HepG2 (cell line): ENCODE data around the gene RREB1. TPM values are rescaled to one million over a fixed set of nuclear protein-coding genes. Genes with fewer than 3 reads are reported as not detected.
A peak's percentile ranks its signal among the peaks of the same experiment; 100 is the strongest.

Experiments
- ATAC-seq: fragments of 200-7000 bp; cut with Tn5 transposase; 3 replicates; pipeline ENCODE4 v1.9.1; 2020; ENCODE audit warnings: mild to moderate bottlenecking, moderate library complexity
- BruUV-seq: library from RNA; stranded (reverse); fragments of 400-500 nt; replicated peaks from 2 replicates; lab custom pipeline; 2021; lab: Mats Ljungman, UMichigan
- CTCF ChIA-PET: fragments of 300-600 bp; formaldehyde crosslinking; extraction: SDS; loops from one replicate; lab custom pipeline; 2021; ENCODE audit warnings: low total read pairs, inconsistent platforms, low intra/inter-chr PET ratio; lab: Yijun Ruan, JAX
- POLR2A ChIA-PET: fragments of 350-600 bp; sonication (Branson Sonifier 250); formaldehyde crosslinking; loops from one replicate; lab custom pipeline; 2020; ENCODE audit warnings: antibody characterized with exemption, inconsistent platforms; lab: Yijun Ruan, JAX
- DNase-seq: peaks from one replicate; pipeline ENCODE4 v3.0.0-alpha.2; 2015; ENCODE audit warnings: low spot score
- FAIRE-seq: peaks from 3 replicates; lab custom pipeline; 2011; peaks lifted over from hg19 to GRCh38; lab: Jason Lieb, UNC
- H2AFZ ChIP-seq: one replicate; pipeline ENCODE4 v1.6.1; 2011; ENCODE audit warnings: low read length, inconsistent platforms
- H3K27ac ChIP-seq: fragments of 300-600 bp; 3 replicates; pipeline ENCODE4 v1.8.0; 2011; ENCODE audit warnings: mixed run types, mild to moderate bottlenecking, mixed read lengths, low read length, inconsistent platforms; ENCODE audit not compliant: insufficient read depth; ENCODE audit errors: extremely low read length
- H3K27me3 ChIP-seq, 2 experiments: fragments of 200-600 bp in 1 of 2; 2 replicates in 1 of 2; 3 replicates in 1 of 2; pipeline versions ENCODE4 v1.6.0 to v1.8.0; 2011; ENCODE audit warnings: low read length in 2 of 2, mild to moderate bottlenecking in 2 of 2, moderate library complexity in 2 of 2, inconsistent platforms in 1 of 2; ENCODE audit not compliant: insufficient read depth in 2 of 2, control insufficient read depth in 1 of 2
- H3K36me3 ChIP-seq, 2 experiments: fragments of 200-600 bp in 1 of 2; replicated peaks in 1 of 2; 2 replicates in 1 of 2; 3 replicates in 1 of 2; pipeline versions ENCODE4 v1.5.1 to v1.8.0; 2011; ENCODE audit warnings: low read length in 2 of 2, inconsistent platforms in 1 of 2; ENCODE audit not compliant: insufficient read depth in 2 of 2, control insufficient read depth in 1 of 2
- H3K4me1 ChIP-seq: 2 replicates; pipeline ENCODE4 v1.5.1; 2012; ENCODE audit warnings: low read length, inconsistent platforms; ENCODE audit not compliant: insufficient read depth
- H3K4me2 ChIP-seq: 2 replicates; pipeline ENCODE4 v1.6.0; 2011; ENCODE audit warnings: low read depth, low read length, inconsistent platforms
- H3K4me3 ChIP-seq, 3 experiments: fragments of 200-600 bp in 1 of 3; sonication (generic), shearing (Covaris generic) in 1 of 3; replicated peaks in 1 of 3; 2 replicates each; pipeline ENCODE4 v1.5.1; 2011 to 2016; ENCODE audit warnings: low read length in 3 of 3, inconsistent platforms in 2 of 3, low read depth in 2 of 3, mild to moderate bottlenecking in 2 of 3, control low read depth in 1 of 3, mixed read lengths in 1 of 3; ENCODE audit not compliant: insufficient read depth in 1 of 3
- H3K79me2 ChIP-seq: one replicate; pipeline ENCODE4 v1.6.1; 2011; ENCODE audit warnings: low read length, inconsistent platforms; ENCODE audit not compliant: insufficient read depth
- H3K9ac ChIP-seq: 2 replicates; pipeline ENCODE4 v1.6.0; 2011; ENCODE audit warnings: mild to moderate bottlenecking, low read depth, low read length, inconsistent platforms; ENCODE audit not compliant: insufficient read depth
- H3K9me3 ChIP-seq: 2 replicates; pipeline ENCODE4 v1.5.1; 2012; ENCODE audit warnings: mild to moderate bottlenecking, low read length
- H4K20me1 ChIP-seq: 2 replicates; pipeline ENCODE4 v1.6.0; 2011; ENCODE audit warnings: inconsistent platforms, mild to moderate bottlenecking, low read length, moderate library complexity; ENCODE audit not compliant: insufficient read depth
- AGO1 ChIP-seq: fragments of 200-400 bp; formaldehyde crosslinking; IDR thresholded peaks from 2 replicates; pipeline ENCODE4 v1.6.1; 2017; ENCODE audit warnings: mild to moderate bottlenecking, low read depth, low read length, moderate library complexity; ENCODE audit not compliant: poor library complexity, severe bottlenecking
- CEBPB ChIP-seq: IDR thresholded peaks from 2 replicates; pipeline ENCODE4 v1.6.1; 2011; ENCODE audit warnings: low read depth, low read length, improper control_type of control experiment, borderline replicate concordance
- DBP ChIP-seq: sonication (generic); formaldehyde crosslinking; IDR thresholded peaks from 2 replicates; pipeline ENCODE4 v1.4.0; 2020; ENCODE audit warnings: missing genetic modification reagents; ENCODE audit errors: not compliant biosample characterization
- ESRRA ChIP-seq: sonication (generic); formaldehyde crosslinking; IDR thresholded peaks from 2 replicates; pipeline ENCODE4 v1.5.1; 2020; ENCODE audit warnings: mild to moderate bottlenecking, low read depth, missing genetic modification reagents
- FIP1L1 ChIP-seq: fragments of 200-400 bp; formaldehyde crosslinking; IDR thresholded peaks from 2 replicates; pipeline ENCODE4 v1.6.1; 2018; ENCODE audit warnings: low read depth, mild to moderate bottlenecking, low read length, moderate library complexity, borderline replicate concordance; ENCODE audit not compliant: insufficient read depth
- NKX3-1 ChIP-seq: sonication (generic); formaldehyde crosslinking; IDR thresholded peaks from 2 replicates; pipeline ENCODE4 v1.5.0; 2020; ENCODE audit warnings: missing genetic modification reagents
- NR2C2 ChIP-seq: sonication (generic); formaldehyde crosslinking; IDR thresholded peaks from 2 replicates; pipeline ENCODE4 v1.4.0; 2020; ENCODE audit warnings: missing genetic modification reagents, mild to moderate bottlenecking, moderate library complexity, borderline replicate concordance
- RBM22 ChIP-seq: fragments of 200-400 bp; formaldehyde crosslinking; optimal IDR thresholded peaks from 2 replicates; pipeline ENCODE3; 2017; ENCODE audit warnings: mild to moderate bottlenecking, low read length, moderate library complexity
- TAF1 ChIP-seq: sonication (generic); formaldehyde crosslinking; IDR thresholded peaks from 2 replicates; pipeline ENCODE4 v1.4.0; 2020; ENCODE audit warnings: missing genetic modification reagents
- TEAD3 ChIP-seq: optimal IDR thresholded peaks from 2 replicates; pipeline ENCODE3; 2016; ENCODE audit warnings: borderline replicate concordance
- ZNF468 ChIP-seq: sonication (generic); formaldehyde crosslinking; IDR thresholded peaks from 2 replicates; pipeline ENCODE4 v1.8.0; 2022; ENCODE audit warnings: mild to moderate bottlenecking, moderate library complexity, missing genetic modification reagents
- WGBS: methylation state at CpG from one replicate; pipeline ENCODE4 v1.1.6; 2017; ENCODE audit warnings: low lambda C conversion rate; 5-methylcytosine and 5-hydroxymethylcytosine counted together
- in situ Hi-C: cut with HindIII; loops from 2 replicates; pipeline ENCODE4 v1.10.0; 2017; ENCODE audit warnings: low pct_unique_long_range_greater_than_20kb; ENCODE audit not compliant: extremely low pct_ligation_motif_present
- intact Hi-C: fragments of 100-400 bp; cut with micrococcal nuclease; formaldehyde crosslinking; loops from one replicate; pipeline ENCODE4 v1.10.0; 2022; ENCODE audit not compliant: unreplicated experiment
- polyA plus RNA-seq, 8 experiments: library from polyadenylated mRNA; depleted of rRNA in 3 of 8; stranded (reverse) in 7 of 8; unstranded in 1 of 8; fragments of >200 nt; fragmentation: Illumina TruSeq in 4 of 8; extraction: Trizol in 4 of 8; gene quantifications; 2 replicates each; pipeline versions ENCODE4 v1.2.1 to v1.2.3, GENCODE V29; 2011 to 2016; ENCODE audit warnings: low read depth in 4 of 8, missing spikeins in 1 of 8, mixed read lengths in 1 of 8; ENCODE audit not compliant: insufficient read depth in 1 of 8
- total RNA-seq, 5 experiments: library from RNA; depleted of rRNA; stranded (reverse); fragments of >200 nt; fragmentation: Illumina TruSeq; extraction: Trizol; gene quantifications; 2 replicates each; pipeline ENCODE4 v1.2.3, GENCODE V29; 2016; ENCODE audit warnings: low read depth in 1 of 5
- TF ChIP-seq, protein P1 (sequence below): sonication (generic); formaldehyde crosslinking; IDR thresholded peaks from 2 replicates; pipeline ENCODE4 v1.4.0; 2020; ENCODE audit warnings: missing genetic modification reagents
- TF ChIP-seq, protein P2 (sequence below): IDR thresholded peaks from 2 replicates; pipeline ENCODE4 v1.6.1; 2016

Gene RREB1
- total and polyA plus RNA-seq, 2 of the 13 experiments (the other 11 are each of a cell fraction or from before 2014, with no cell fraction given) = 6.1 to 23.2 TPM

GRCh38 chr6:7215131-7215530, 107.4 kb downstream of the RREB1 start (continued):
- TF ChIP-seq, protein P1, sequence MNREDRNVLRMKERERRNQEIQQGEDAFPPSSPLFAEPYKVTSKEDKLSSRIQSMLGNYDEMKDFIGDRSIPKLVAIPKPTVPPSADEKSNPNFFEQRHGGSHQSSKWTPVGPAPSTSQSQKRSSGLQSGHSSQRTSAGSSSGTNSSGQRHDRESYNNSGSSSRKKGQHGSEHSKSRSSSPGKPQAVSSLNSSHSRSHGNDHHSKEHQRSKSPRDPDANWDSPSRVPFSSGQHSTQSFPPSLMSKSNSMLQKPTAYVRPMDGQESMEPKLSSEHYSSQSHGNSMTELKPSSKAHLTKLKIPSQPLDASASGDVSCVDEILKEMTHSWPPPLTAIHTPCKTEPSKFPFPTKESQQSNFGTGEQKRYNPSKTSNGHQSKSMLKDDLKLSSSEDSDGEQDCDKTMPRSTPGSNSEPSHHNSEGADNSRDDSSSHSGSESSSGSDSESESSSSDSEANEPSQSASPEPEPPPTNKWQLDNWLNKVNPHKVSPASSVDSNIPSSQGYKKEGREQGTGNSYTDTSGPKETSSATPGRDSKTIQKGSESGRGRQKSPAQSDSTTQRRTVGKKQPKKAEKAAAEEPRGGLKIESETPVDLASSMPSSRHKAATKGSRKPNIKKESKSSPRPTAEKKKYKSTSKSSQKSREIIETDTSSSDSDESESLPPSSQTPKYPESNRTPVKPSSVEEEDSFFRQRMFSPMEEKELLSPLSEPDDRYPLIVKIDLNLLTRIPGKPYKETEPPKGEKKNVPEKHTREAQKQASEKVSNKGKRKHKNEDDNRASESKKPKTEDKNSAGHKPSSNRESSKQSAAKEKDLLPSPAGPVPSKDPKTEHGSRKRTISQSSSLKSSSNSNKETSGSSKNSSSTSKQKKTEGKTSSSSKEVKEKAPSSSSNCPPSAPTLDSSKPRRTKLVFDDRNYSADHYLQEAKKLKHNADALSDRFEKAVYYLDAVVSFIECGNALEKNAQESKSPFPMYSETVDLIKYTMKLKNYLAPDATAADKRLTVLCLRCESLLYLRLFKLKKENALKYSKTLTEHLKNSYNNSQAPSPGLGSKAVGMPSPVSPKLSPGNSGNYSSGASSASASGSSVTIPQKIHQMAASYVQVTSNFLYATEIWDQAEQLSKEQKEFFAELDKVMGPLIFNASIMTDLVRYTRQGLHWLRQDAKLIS (CRISPR knock-in tag) = no peak
- TF ChIP-seq NR2C2 (0 out of 2 replicates have a peak, but pooled peaks have one; percentile 15), DBP (CRISPR knock-in tag) (no peak), NKX3-1 (CRISPR knock-in tag) (no peak), ESRRA (CRISPR knock-in tag) (no peak)

DNA sequence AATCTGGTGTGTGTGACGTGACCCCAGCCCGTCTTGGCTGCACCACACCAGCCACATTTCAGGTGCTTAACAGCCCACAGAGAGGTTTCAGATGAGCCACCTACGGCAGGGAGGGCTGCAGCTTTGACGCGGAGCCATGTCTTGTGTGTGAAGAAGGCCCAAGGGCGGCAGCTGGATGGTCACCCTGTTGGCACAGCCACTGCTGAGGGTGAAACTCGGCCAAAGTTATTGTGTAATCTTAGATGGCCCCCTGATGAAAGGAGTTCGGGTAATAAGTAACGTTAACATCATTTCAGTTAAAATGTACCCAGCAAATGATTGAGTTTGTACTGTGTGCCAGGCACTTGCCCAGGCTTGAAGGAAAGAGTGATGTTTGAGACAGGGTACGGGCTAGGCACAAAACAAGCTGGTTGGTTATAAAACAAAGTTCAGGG, 108.1 kb downstream of the RREB1 start:
- 84% methylated on average over 10 of the region's 10 CpGs for WGBS
- peak; percentile 62 for TF ChIP-seq CEBPB
- no peak for TF ChIP-seq AGO1
- TF ChIP-seq TEAD3 = peak; percentile 3
- TF ChIP-seq RBM22 = peak; percentile 80
- TF ChIP-seq ZNF468 = no peak
- no peak for TF ChIP-seq TAF1
- 0 out of 2 replicates have a peak, but pooled peaks have one; percentile 47 for TF ChIP-seq FIP1L1
- TF ChIP-seq, protein P2, sequence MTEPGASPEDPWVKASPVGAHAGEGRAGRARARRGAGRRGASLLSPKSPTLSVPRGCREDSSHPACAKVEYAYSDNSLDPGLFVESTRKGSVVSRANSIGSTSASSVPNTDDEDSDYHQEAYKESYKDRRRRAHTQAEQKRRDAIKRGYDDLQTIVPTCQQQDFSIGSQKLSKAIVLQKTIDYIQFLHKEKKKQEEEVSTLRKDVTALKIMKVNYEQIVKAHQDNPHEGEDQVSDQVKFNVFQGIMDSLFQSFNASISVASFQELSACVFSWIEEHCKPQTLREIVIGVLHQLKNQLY (CRISPR knock-in tag) = no peak
- no peaks in the 10 kb centered on the region for H3K79me2 ChIP-seq
- intact Hi-C loops = no loop called here
- no peak overlapping the region for H3K27ac ChIP-seq
- peaks cover 2% of the 10 kb centered on the region; the same call in 1 of the 2 replicates for H4K20me1 ChIP-seq
- POLR2A ChIA-PET = no interaction called here
- no peak for FAIRE-seq
- H3K36me3 ChIP-seq = peaks cover 62 to 93% of the 10 kb centered on the region in 2 experiments
- ATAC-seq = no peak
- no peak overlapping the region for H2AFZ ChIP-seq
- no peak overlapping the region for H3K9ac ChIP-seq
- H3K4me3 ChIP-seq = no peak overlapping the region
- H3K4me1 ChIP-seq = peaks cover 32% of the 10 kb centered on the region
- CTCF ChIA-PET = no interaction called here
- in situ Hi-C loops = no loop called here
- no peaks in the 10 kb centered on the region for H3K9me3 ChIP-seq
- no peak for DNase-seq
- BruUV-seq = no TSS peak
- H3K27me3 ChIP-seq = no peaks in the 10 kb centered on the region
- no peak overlapping the region for H3K4me2 ChIP-seq
